ENCODE measurements around the gene LILRB5. TPM values are rescaled to one million over a fixed set of nuclear protein-coding genes. Genes with fewer than 3 reads are reported as not detected.
"Not testable (repeated sequence)": the region's sequence is repeated elsewhere in the genome, so short reads cannot be mapped to it uniquely, and the experiment has no call there.

The LILRB5 gene
- total RNA-seq, 2 experiments from 2014 or later: not detected

GRCh38 chr19:54229146-54229545 lies 27.9 kb downstream of the LILRB5 start:
- DNase-seq (no peak), ATAC-seq (no peak)
- H3K9me3 Mint-ChIP-seq: no peaks in the 10 kb centered on the region
- intact Hi-C loops (cut with micrococcal nuclease): no loop called here
- CTCF ChIA-PET: interaction anchor here (1.2 kb wide), 1 partner anchor 18 kb away, joined by 3 read pairs; no protein-coding TSS in a partner anchor
- no peaks in the 10 kb centered on the region for H3K36me3 Mint-ChIP-seq (ENCODE audit: low read depth)
- H3K27ac Mint-ChIP-seq: no peak overlapping the region
- no peak for TF ChIP-seq CTCF (IDR thresholded peaks at IDR 0.05)
- H3K27me3 Mint-ChIP-seq: peaks cover 19% of the 10 kb centered on the region
- no peak overlapping the region for H3K4me3 Mint-ChIP-seq
- peaks cover 3% of the 10 kb centered on the region for H3K4me1 Mint-ChIP-seq (ENCODE audit: low read depth)
- POLR2A ChIA-PET: no interaction called here

- H3K27me3 Mint-ChIP-seq; DNase-seq; H3K4me1 Mint-ChIP-seq (ENCODE audit: low read depth); H3K27ac Mint-ChIP-seq; H3K9me3 Mint-ChIP-seq; H3K4me3 Mint-ChIP-seq; intact Hi-C loops (cut with micrococcal nuclease); CTCF ChIA-PET; H3K36me3 Mint-ChIP-seq (ENCODE audit: low read depth); ATAC-seq: not testable (repeated sequence)
- POLR2A ChIA-PET: interaction anchor here (1.5 kb wide), 1 partner anchor 24 kb away, joined by 4 read pairs; the partner anchor contains the start of gene RPS9
Observed at GRCh38 chr19:54224619-54225018, 32.5 kb downstream of the LILRB5 start.

- H3K4me3 Mint-ChIP-seq; ATAC-seq; H3K36me3 Mint-ChIP-seq (ENCODE audit: low read depth); H3K4me1 Mint-ChIP-seq (ENCODE audit: low read depth); H3K9me3 Mint-ChIP-seq; intact Hi-C loops (cut with micrococcal nuclease); H3K27ac Mint-ChIP-seq; H3K27me3 Mint-ChIP-seq; DNase-seq; POLR2A ChIA-PET; CTCF ChIA-PET: not testable (repeated sequence)
Observed at GRCh38 chr19:54223937-54224281, 33.2 kb downstream of the LILRB5 start.

- H3K4me3 Mint-ChIP-seq; intact Hi-C loops (cut with micrococcal nuclease); H3K36me3 Mint-ChIP-seq (ENCODE audit: low read depth); DNase-seq; ATAC-seq; CTCF ChIA-PET; H3K9me3 Mint-ChIP-seq; H3K27ac Mint-ChIP-seq; H3K4me1 Mint-ChIP-seq (ENCODE audit: low read depth); H3K27me3 Mint-ChIP-seq: not testable (repeated sequence)
- POLR2A ChIA-PET: interaction anchor here (0.6 to 1.0 kb wide), 2 partner anchors 18 to 1407 kb away, joined by 3 read pairs; no protein-coding TSS in a partner anchor
Observed at GRCh38 chr19:54223277-54223936, 33.7 kb downstream of the LILRB5 start.

GRCh38 chr19:54222474-54223276 lies 34.4 kb downstream of the LILRB5 start, which contains the start of gene LILRB3:
Gene LILRB3, minus strand, starts transcription at chr19:54223007. Its CDS starts 31 bp downstream, at chr19:54222976.
- POLR2A ChIA-PET: interaction anchor here (1.0 to 1.2 kb wide), 2 partner anchors 15 to 17 kb away, joined by 3 read pairs; no protein-coding TSS in a partner anchor
- DNase-seq; H3K27me3 Mint-ChIP-seq; H3K27ac Mint-ChIP-seq; CTCF ChIA-PET; H3K36me3 Mint-ChIP-seq (ENCODE audit: low read depth); H3K4me3 Mint-ChIP-seq; ATAC-seq; H3K4me1 Mint-ChIP-seq (ENCODE audit: low read depth); H3K9me3 Mint-ChIP-seq; intact Hi-C loops (cut with micrococcal nuclease): not testable (repeated sequence)

GRCh38 chr19:54221947-54222346 lies 35.1 kb downstream of the LILRB5 start:
- CTCF ChIA-PET; H3K4me1 Mint-ChIP-seq (ENCODE audit: low read depth); ATAC-seq; H3K27ac Mint-ChIP-seq; H3K4me3 Mint-ChIP-seq; H3K9me3 Mint-ChIP-seq; intact Hi-C loops (cut with micrococcal nuclease); H3K27me3 Mint-ChIP-seq; DNase-seq; H3K36me3 Mint-ChIP-seq (ENCODE audit: low read depth): not testable (repeated sequence)
- POLR2A ChIA-PET: interaction anchor here (1.2 kb wide), 1 partner anchor 14 kb away, joined by 3 read pairs; no protein-coding TSS in a partner anchor

GRCh38 chr19:54219702-54220101 lies 37.4 kb downstream of the LILRB5 start:
- H3K4me1 Mint-ChIP-seq (ENCODE audit: low read depth); DNase-seq; POLR2A ChIA-PET; H3K9me3 Mint-ChIP-seq; H3K36me3 Mint-ChIP-seq (ENCODE audit: low read depth); H3K27ac Mint-ChIP-seq; intact Hi-C loops (cut with micrococcal nuclease); CTCF ChIA-PET; ATAC-seq; H3K27me3 Mint-ChIP-seq; H3K4me3 Mint-ChIP-seq: not testable (repeated sequence)

Measured in activated CD8-positive, alpha-beta T cell treated with anti-CD3 and anti-CD28 coated beads for 36 hours (primary cell).